ENCODE data around the gene NPHP3.

Gene NPHP3

DNA sequence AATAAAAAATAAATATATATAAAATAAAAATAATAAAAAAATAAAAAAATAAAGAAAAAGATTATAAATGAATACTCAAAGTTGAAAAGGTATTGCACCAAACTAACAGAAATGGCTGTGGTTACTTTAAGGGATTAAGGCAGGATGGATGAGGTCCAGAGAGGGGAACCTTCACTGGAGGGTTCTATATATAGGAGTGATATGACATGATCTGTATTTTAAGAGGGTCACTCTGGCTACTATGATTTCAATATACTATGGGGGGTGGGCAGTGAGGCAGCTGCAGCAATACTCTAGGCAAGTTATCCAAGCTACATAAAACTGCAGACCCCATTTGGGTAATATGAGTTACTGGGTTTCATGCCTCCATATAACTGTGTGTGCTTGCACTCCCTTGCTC is 87.2 kb downstream of the NPHP3 start:
- no peaks in the 10 kb centered on the region for H3K36me3 ChIP-seq (ENCODE audit: control insufficient read depth, insufficient read depth, low read length)
- no peaks in the 10 kb centered on the region for H3K9me3 ChIP-seq (ENCODE audit: control insufficient read depth, low read length)
- H3K27me3 ChIP-seq (ENCODE audit: control insufficient read depth, insufficient read depth, low read length), result no peaks in the 10 kb centered on the region
- H3K4me1 ChIP-seq (ENCODE audit: control insufficient read depth, insufficient read depth, low read length), result no peaks in the 10 kb centered on the region
- H3K9ac ChIP-seq (ENCODE audit: low read length), result no peak overlapping the region
- no peak overlapping the region for H3K4me3 ChIP-seq (ENCODE audit: low read length)

Measured in mucosa of stomach (tissue), 1 donor.